Measurements from ENCODE around the gene SPEN. TPM values are rescaled to one million over a fixed set of nuclear protein-coding genes. Genes with fewer than 3 reads are reported as not detected.

The SPEN gene
- total and polyA plus RNA-seq, 2 of the 4 experiments (the other 2 are of a cell fraction) = 7.6 to 15.8 TPM

DNA sequence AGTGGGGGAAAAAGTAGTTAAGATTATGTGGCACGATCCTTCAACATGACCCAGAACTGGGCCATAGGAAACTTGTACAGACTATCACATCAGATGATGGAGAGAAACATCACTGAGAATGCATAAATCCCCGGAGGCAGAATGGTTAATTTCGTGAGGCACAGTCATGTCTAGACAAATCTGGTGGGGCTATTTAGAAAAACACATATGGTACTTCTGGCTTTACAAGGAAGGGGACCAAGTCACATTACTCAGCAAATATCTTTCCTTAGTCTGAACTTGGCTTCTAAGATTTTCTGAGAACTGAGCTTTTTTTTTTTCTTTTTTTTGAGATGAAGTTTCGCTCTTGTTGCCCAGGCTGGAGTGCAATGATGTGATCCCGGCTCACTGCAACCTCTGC is 30.8 kb upstream of the SPEN start:
- Histone ChIP-seq H2AFZ (replicated peaks; ENCODE audit: low read length, poor library complexity) (no peak overlapping the region), H4K8ac (ENCODE audit: low read depth in 2 of 2, low read length in 2 of 2) (no peak overlapping the region), H3K9ac (ENCODE audit: low read depth, low read length) (no peak overlapping the region), H3K27me3 (ENCODE audit: control insufficient read depth, insufficient read depth, low read length) (no peaks in the 10 kb centered on the region), H2BK5ac (ENCODE audit: low read depth, low read length, poor library complexity, severe bottlenecking) (no peak overlapping the region), H3K4me2 (ENCODE audit: low read depth, low read length) (no peak overlapping the region), H3K9me1 (ENCODE audit: insufficient read depth, low read length) (no peaks in the 10 kb centered on the region), H4K5ac (ENCODE audit: low read depth, low read length) (no peak overlapping the region), H3K14ac (replicated peaks; ENCODE audit: low read depth, low read length) (no peak overlapping the region), H3K4ac (ENCODE audit: low read depth, low read length) (no peak overlapping the region), H2BK15ac (ENCODE audit: low read depth, low read length) (no peak overlapping the region), H2BK20ac (ENCODE audit: low read depth, low read length) (no peak overlapping the region), H3K56ac (ENCODE audit: extremely low read depth, insufficient read depth, low read length) (no peak overlapping the region), H3K23ac (ENCODE audit: low read depth, low read length) (no peak overlapping the region), H2AK9ac (replicated peaks; ENCODE audit: low read depth, low read length, poor library complexity) (no peak overlapping the region), H3K79me1 (ENCODE audit: low read depth in 1 of 2, low read length in 2 of 2) (no peaks in the 10 kb centered on the region), H4K20me1 (ENCODE audit: insufficient read depth, low read length) (no peaks in the 10 kb centered on the region), H3K36me3 (ENCODE audit: control insufficient read depth, insufficient read depth, low read length) (no peaks in the 10 kb centered on the region), H2BK120ac (ENCODE audit: low read depth, low read length) (no peak overlapping the region), H3K4me3 (ENCODE audit: insufficient read depth, low read depth, low read length) (no peak overlapping the region), H3K9me3 (ENCODE audit: control insufficient read depth, insufficient read depth, low read length) (no peaks in the 10 kb centered on the region), H4K91ac (ENCODE audit: insufficient read depth, low read depth, low read length) (no peak overlapping the region), H3K18ac (ENCODE audit: low read depth, low read length) (no peak overlapping the region), H3K4me1 (ENCODE audit: control insufficient read depth, insufficient read depth, low read length) (no peaks in the 10 kb centered on the region), H2AK5ac (ENCODE audit: low read depth, low read length) (no peak overlapping the region), H3K27ac (ENCODE audit: insufficient read depth, low read length) (no peak overlapping the region)
- ChIA-PET CTCF (interaction anchor here (1.9 kb wide), 1 partner anchor 133 kb away, joined by 4 read pairs; no protein-coding TSS in a partner anchor), POLR2A (ENCODE audit: unreplicated experiment) (no interaction called here)
- no peak for TF ChIP-seq MAFK (IDR thresholded peaks at IDR 0.05; ENCODE audit: low read depth, low read length)
- TF ChIP-seq, protein P1, sequence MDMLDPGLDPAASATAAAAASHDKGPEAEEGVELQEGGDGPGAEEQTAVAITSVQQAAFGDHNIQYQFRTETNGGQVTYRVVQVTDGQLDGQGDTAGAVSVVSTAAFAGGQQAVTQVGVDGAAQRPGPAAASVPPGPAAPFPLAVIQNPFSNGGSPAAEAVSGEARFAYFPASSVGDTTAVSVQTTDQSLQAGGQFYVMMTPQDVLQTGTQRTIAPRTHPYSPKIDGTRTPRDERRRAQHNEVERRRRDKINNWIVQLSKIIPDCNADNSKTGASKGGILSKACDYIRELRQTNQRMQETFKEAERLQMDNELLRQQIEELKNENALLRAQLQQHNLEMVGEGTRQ (IDR thresholded peaks at IDR 0.05; ENCODE audit: low read depth, low read length) = no peak
- no peak for TF ChIP-seq RAD21 (IDR thresholded peaks at IDR 0.05; ENCODE audit: low read length)
- ATAC-seq (ENCODE audit: low read depth) (no peak), DNase-seq (no peak)
- intact Hi-C loops (cut with micrococcal nuclease) = loop anchor here (5.0 kb wide), 1 partner anchor 111 kb away; no protein-coding TSS in a partner anchor
- in situ Hi-C loops (cut with MboI; ENCODE audit: low sequenced_read_pairs) = loop anchor here (5.0 kb wide), 1 partner anchor 181 kb away; no protein-coding TSS in a partner anchor
- no TSS peak for BruUV-seq (replicated peaks)
- dilution Hi-C loops (cut with HindIII; ENCODE audit: low sequenced_read_pairs, unreplicated experiment) = no loop called here
- 100% methylated on average over 1 of the region's 5 CpGs; no CpG with 5 or more reads in 1 of the 2 experiments for WGBS, 2 experiments (ENCODE audit: extremely low coverage in 2 of 2, insufficient read length in 1 of 2)
